SK-N-SH (cell line): ENCODE results near the gene ARL3.

Source experiments
- CTCF ChIP-seq: fragments of 200-600 bp; sonication (generic); IDR thresholded peaks from 2 replicates; pipeline ENCODE4 v1.6.1; 2017; ENCODE audit warnings: antibody characterized with exemption, mild to moderate bottlenecking, moderate library complexity
- RAD21 ChIP-seq: IDR thresholded peaks from 2 replicates; pipeline ENCODE4 v1.6.1; 2012; ENCODE audit warnings: mild to moderate bottlenecking, low read length

- TF ChIP-seq RAD21 (no peak), CTCF (no peak)
Measured at GRCh38 chr10:102705531-102705930, 8.7 kb downstream of the ARL3 start.
